T-helper 1 cell (primary cell): ENCODE measurements around the gene ARHGAP15.

Source experiments
- DNase-seq, 5 donors: peaks; one replicate each; pipeline ENCODE4 v3.0.0-alpha.2; 2012 to 2020

Gene ARHGAP15

DNA sequence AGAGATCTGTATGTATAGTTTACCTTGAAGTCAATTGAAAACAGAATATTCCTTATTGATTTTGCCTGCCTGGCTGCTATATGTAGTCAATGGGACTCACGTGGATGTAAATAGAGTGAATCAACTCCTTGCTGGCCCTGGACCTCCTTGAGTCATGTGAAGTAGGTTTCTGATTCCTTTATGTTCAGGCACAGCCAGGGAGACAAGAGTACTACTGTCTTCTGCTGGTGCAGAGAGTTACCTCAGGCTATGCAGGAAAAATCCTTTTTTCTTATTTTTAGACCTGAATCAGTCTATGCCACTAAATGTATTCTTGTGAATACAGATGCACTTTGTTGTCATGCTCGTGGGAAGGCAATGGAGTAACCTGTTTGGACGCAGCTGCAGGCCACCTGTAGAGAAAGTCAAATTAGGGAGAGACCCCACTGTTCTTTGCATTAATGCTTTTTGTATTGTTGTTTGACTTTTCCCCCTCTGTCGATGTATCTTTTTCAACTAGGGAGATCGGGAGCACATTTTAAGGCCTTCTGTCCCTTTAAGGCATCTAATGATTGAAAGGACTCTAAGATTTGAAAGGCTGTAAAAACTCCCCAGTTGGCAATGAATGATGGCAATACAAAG lies 473.9 kb downstream of the ARHGAP15 start:
- DNase-seq = no peak

DNA sequence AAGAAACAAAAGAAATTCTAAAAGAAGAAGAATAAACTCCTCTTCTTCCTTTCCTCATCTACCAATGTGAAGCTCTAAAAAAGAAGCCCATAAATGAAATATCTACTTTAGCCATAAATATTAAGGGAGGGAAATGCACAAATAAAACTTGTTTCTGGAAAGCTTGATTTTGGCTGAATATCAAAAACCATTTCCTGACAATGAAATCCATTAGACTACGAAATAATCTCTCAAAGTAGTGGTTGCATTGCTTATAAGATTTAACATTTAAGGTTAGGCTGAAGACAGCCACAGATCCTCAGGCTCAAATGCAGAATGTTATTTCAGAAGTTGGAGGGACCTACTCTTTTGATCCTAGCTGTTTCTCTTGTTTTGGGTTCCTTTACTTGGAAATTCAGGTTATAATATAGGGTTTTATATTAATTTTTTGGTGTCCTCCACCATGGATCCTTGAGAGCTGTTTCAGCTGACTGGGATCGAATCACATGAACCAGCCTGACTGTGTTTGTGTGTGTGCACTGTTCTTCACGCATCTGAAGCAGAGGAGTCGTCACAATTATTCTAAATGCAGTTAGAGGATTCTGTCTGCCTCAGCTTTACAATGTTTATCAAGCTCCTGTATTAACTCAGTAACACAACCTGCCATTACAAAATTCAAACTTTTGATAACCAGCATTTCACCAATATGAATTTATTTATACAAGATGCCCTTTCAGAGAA lies 474.8 kb downstream of the ARHGAP15 start:
- DNase-seq = no peak

DNA sequence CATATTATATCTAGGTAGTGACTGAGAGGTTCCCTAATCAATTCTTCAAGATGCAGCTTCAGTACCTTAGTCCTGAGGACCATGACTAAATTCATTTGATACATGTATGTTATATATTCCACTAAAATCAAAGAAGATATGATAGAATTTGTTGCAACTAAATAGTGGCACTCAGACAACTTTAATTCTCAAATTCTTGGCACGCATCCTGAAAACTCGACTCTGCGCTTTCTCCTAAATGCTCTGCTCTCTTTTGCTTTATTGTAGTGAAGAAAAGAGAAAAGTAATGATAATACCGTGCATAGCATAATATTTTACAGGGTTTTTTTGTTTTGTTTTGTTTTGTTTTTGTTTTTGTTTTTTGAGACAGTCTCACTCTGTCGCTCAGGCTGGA lies 475.3 kb downstream of the ARHGAP15 start:
- DNase-seq = no peak

DNA sequence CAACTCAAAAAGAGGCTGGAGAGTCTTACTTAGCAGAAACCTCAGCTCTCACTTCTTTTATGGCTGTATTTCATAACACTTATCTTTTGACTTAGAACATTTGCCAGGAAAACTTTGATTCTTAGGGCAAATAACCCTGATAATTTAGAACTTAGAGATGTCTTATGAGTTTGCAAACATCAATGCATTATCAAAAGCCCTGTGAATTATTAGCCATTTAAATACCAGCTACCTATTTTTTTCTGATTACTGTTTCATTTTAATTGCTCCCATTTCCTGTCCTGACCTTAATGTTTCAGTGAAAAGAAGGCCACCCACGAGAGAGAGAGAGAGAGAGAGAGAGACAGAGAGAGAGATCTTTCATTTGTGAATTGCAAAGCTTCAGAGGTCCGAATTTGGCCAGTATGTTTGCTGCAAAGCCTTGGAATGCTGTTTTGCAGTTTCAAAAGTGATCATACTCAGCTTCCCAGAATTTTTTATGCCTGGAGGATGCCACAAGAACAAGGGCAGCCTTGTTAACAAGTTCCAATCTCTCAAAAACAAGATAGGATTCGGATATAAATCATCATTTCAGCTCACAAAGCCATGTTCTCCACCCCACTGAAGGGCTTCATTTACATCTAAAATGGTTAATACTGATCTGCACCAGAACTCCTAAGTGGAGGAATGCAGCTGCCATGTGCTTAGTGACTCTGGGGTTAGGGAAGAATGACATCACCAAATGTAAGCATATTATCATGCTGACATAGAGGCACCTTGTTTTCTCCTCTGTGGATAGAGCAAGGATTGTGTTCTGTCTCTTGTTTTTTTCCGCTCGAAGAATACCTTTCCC lies 478.2 kb downstream of the ARHGAP15 start:
- DNase-seq = no peak

DNA sequence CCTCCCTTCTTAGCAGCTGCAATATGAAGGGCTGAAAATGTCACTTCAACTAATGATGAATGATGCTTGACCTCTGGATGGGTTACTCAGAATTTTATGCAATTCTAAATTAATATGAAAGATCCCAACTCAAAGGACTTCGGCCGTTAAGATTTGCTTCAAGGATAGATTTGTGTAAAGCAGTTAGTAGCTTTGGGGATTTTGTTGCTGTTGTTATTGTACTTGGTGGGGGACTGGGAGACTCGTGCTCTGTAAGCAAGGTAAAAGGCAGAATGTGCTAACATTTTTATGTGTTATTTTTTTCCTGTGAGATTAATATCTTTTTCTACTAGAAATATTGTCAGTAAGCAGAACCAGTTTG lies 478.8 kb downstream of the ARHGAP15 start:
- no peak for DNase-seq

DNA sequence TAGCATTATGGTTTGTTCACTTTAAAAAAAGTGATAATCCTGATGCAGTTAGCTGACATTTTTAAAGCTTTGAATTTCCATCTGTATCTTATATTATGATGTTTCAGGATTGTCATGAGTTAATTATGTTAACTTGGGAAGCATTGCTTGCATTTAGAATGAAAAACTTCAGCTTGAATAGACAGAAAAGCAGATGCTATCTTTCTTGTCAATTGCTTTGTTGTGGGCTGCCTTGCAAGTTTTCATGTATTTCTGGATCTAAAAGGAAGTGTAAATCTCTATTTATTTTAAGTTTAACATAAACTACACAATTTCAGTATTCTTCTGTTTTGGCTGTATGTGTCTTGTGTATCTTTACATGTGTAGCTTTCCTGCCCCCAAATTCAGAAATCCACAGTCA lies 479.5 kb downstream of the ARHGAP15 start:
- DNase-seq = no peak

DNA sequence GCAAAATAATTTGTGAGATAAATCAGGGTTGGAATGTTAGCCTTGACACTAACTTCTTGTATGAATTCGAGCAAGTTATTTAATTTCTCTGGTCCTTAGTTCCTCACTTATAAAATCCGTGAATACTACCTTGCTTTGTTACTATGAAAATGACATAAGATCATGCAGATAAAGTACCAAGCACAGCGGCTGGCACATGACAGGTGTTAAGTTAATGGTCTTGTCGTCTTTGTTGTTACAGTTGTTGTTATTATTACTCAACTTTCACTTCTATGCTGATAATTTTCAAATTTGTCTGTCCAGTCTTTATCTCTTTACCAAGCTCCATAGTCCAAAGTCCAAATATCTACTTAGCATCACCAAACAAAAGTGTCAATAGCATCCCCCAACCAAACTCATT lies 482.1 kb downstream of the ARHGAP15 start:
- no peak for DNase-seq

DNA sequence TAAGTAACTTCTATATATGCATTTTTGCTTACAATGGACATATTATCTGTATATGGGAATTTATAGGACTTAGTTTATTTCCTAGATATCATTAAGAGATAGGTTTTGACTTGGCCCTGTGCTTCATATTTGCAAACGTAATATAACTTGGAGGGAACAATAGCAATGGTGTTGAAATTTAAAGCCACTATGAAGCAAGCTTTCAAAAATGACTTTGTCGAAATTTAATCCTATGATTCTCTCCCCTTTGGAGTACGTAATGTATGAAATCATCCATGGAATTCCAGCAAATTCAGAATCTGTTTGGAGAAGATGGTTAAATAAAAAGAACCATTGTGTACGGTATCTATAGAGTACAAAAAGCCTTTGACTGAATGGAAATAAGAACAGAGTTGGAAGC lies 486.3 kb downstream of the ARHGAP15 start:
- no peak for DNase-seq

DNA sequence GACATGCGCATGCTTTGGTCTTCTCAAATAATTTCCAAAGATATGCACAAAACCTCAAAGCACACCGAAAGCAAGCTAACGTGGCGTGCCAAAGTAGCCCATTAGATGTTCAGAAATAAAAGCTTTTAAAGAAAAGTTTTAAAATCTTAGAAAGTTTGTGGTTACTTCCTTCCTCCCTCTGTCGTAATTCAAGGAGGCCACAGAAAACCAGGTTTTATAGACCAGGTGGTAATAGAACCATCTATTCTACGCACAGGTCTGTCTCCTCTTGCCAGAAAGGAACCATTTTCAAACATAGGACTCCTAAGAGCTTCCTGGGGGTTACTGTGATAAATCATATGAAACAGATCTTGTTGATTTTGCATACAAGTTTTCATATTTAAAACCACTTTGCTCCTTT lies 487.2 kb downstream of the ARHGAP15 start:
- DNase-seq = no peak

DNA sequence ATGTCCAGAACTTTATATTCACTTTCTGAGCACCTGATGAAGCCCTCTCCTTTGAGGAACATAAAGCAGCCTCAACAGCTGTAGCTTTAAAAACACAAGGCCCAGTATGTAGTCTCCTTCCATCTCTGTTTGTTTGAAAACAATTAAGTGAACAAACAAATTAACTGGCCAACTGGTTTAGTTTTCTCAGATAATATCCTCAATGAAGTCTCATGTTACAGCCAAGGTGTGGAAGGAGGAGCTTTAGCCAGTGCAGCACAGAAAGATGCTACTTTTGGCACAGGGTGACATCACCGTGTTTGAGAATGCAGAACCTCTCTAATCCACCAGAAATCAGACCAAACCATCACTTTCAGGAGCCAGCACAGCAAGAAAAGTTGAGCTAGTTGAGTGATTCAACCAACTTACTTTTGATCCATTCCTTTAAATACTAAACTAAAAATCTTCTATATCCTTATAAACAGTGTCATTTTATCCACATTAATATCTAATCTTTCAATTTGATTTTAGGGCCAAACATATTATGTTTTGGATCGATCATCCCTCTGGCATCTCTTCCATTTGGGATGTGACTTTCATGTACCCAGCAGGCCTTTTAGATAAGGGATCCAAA lies 488.7 kb downstream of the ARHGAP15 start:
- DNase-seq = no peak

DNA sequence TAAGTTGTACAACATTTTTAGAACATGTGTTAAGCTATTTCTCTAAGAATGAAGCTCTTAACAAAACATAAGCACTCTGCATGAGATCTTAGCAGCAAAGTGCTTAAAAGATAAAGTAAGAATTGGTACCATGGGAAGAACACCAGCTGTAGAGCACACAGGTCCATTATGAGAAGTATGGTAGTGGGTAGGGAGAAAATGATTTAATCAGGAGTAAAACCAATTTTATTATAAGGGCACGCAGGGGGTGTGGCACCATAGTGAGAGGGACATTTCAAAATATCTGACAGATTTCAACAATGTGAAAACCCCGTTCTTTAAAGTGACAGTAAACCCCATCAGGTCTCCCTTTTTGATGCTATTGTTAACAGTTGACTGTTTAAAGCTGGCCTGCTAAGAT lies 492.9 kb downstream of the ARHGAP15 start:
- no peak for DNase-seq

DNA sequence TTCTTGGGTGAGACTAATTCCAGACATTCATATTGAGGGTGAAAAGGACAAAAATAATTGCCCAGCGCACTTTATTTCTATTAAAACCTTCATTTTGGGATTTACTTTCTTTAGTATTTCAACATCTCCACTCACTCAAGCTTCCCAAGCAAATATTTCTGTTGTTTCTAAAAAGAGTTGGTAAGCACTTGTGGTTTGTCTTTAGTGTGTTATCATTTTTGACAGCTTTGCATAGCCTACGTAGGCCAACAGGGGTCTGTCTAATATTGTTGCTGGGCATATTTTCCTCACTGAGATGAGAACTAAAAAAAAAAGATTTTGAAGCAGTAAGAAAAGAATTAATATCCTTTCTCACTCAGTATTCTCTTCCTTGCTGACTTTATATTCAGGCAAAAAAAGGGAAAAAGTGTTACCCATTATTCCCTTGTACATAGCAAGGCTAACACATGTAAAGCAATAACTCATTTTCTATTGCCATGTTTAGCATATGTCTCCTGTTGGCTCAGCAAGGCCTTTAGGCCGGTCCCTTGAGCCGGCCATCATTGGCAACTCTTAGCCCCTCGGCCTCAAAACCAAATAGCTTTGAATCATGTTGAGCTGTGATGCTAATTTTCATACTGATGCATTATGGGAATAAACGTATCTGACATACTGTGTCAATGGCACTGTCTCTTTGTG lies 494.2 kb downstream of the ARHGAP15 start:
- DNase-seq = no peak

DNA sequence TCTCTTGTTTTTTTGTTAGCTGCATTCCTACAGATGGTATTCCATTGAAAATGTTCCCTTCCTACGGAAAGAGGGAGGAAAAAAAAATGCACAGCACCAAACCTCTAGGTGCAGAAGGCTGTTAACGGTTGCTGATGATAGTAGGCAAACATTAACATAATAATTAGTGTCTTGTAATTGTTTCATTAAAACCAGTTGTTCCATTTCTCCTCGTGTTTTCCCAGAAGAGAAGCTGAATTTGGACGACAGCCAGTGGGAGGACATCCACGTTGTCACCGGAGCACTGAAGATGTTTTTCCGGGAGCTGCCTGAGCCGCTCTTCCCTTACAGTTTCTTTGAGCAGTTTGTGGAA lies 494.7 kb downstream of the ARHGAP15 start:
- no peak for DNase-seq

DNA sequence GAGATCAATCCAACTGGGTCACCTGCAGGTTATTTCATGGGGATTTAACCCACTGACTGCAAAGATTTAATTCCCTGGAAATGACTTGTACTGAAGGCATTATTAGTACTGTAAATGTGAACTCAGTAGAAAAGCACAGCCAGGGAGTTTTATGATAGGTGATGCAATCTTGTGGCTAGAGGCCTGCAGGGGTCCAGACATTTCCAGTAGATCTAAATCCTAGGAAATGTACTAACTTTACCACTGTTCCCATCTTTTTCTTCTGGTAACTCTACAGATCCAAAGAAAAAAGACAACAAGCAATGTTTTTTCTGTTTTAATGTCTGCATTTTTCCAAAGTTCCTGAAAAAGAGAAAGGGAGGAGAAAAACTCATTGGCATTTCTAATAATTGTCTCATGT lies 500.1 kb downstream of the ARHGAP15 start:
- no peak for DNase-seq

DNA sequence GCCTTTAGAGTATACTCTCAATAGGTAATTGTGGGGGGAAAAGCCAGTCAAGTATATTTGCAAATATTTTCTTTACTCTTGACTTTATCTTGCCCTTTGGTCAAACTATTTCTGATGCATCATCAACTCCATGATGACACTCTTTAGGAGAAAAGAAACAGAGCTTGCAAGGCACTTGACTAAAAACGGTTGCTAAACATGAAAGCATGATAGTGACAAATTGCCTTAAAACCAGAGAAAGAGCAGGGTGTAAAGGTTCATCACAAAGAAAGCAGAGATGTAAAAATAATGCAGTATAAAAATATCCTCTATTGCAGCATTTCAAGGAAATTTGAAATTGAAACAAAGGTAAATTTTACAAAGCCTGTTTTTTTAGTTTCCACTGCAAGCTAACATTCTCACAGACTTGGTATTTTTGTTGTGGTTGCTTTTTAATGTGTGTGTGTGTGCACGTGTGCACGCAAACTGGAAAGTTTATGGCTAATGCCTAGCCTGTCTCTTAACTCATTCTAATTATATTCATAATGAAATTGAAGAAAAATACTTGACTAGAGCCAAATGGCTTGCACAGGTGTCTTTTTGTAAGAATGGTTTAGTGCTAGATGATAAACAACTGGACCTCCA lies 503.6 kb downstream of the ARHGAP15 start:
- DNase-seq = no peak

DNA sequence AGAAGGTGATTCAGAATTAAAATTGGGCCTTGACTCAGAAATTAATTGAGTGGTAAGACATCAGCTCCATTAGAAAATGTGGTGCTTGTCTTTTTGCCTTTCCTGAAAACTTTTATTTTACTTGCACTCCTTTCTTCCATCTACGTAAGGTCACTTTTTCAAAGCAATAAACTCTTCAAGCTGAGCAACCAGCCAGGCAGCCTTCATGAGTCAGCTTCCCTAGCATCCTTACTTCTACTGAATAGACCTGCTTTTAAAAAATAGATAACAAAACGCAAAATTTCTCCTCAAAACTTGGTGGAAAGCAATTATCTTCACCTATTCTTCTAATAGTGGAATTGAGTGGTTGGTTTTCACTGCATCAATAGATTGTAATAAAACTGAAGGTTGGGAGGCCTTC lies 504.2 kb downstream of the ARHGAP15 start:
- no peak for DNase-seq

DNA sequence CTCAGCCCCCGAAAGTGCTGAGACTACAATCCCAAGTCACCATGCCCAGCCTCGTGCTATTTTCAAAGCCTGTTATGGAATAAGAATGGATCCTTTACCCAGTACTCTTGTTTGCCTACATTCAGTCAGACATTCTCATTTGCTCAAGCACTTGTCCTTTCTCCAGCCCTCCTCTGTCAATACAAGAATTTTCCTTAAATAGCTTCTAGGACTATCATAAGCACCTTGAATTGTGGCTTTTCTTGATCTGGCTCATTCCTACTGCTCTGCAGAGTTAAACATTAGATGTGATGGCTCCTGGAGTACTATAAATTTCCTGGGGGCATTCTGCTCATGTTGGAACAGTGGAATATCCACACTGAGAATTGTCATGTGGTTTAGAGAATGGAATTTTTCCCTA lies 506.1 kb downstream of the ARHGAP15 start:
- no peak for DNase-seq

DNA sequence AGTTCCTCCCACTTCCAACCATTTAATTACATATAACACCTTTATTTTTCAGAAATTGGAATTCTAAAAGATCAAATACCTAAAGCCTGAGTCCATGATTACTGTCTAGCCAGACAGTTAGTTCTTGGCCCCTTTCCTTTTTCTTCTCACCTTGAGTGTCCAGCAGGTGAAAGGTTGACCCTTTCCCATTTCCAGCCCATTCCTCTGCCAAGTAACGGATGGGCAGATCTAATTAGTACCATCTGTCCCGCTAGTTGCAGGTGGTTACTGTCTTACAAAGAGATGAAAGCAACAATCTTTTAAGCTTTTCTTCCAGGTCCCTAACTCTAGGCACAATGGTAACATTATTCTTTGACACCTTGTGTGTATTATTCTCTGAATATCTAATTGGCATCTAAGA lies 506.7 kb downstream of the ARHGAP15 start:
- DNase-seq = no peak

DNA sequence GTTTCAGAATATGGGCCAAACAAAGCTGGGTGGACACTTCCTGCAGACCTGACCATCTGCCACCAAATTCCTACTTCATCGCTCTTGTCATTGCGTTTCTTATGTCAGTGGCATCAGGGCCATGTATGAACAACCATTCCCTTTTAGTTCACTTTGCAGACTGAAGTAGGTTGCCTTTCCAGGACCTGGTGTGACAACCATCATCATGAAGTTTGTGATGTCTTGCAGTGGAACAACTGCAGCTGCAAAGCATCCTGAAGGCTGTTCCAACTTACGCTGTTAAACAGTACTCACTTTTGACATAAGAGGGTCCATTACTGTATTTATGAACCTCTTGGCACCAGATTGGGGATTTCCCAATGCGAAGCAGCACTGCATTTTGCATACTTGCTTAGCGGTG lies 511.6 kb downstream of the ARHGAP15 start:
- no peak for DNase-seq

DNA sequence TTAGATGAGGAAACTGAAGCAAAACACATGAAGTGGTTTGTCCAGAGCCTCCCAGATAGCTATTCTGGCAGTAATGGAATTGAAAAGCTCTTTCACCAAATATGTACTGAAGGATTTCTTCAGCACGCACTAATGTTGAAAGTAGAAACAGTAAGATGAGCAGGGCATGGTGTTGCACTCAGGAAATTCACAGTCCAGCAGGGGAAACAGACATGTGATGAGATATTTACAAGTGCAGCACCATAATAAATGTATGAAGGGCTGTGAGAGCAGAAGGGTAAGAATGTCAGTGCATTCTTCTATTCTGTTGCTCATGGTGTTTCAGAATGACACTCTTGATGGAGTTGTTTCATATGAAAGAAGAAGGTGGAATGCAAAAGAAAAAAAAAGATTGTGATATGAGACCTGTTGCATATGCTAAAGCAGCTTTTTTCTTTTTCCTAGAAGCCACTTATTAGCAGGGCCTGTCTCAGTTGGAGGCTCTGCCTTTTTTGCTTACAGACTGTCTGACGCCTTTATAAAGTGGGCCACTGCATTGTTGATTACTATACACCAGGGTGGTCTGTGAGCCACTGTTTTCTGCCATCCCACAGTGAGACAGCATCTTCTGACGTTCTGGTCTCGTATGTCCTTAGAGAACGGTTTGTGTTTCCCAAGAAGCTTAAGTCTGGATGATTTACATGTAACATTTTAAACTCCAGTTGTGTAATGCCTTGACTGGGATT lies 516.9 kb downstream of the ARHGAP15 start:
- no peak for DNase-seq

DNA sequence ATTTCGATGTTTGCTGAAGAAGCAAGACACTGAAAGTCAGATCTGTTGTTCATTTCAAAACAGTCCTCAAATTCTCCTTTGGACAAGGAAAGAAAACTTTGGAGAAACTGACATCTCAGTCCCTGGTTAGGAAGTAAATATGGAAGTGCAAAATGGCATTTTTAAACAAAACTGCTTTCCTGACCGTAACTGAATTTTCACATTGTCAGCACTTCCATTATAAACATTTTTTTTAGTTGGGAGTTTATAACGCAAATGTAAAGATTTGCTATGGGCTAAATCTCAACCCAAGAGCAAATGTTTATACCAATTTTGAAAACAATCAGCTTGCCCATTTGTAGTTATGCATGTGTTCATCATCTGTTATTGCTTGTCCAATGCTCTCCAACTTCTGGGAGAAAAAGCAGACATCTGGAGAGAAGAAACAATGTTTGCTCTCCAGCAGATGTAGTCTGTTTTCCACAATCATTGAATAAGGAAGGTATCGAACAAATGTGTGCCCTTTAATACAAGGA lies 520.1 kb downstream of the ARHGAP15 start:
- DNase-seq = no peak

DNA sequence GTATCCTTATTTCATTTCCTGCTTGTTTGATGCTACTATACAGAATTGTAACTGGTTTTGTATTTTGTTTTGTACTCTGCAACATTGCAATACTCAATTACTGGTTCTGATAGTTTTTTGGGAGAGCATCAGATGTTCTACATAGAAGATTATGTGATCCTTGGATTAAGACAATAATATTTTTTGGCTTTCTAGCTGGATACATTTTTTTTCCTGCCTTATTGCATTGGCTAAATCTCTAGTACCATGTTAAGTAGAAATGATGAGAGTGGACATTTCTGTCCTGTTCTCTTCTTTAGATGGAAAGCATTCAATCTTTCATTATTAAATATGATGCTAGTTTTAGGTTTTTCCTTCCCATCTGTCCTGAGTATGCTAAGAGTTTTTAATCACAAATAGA lies 523.5 kb downstream of the ARHGAP15 start:
- DNase-seq = no peak
